A673 (cell line): Measurements from ENCODE around the gene KIAA0319L. TPM values are rescaled to one million over a fixed set of nuclear protein-coding genes. Genes with fewer than 3 reads are reported as not detected.

Experiments
- BruUV-seq: library from RNA; stranded (reverse); fragments of 400-500 nt; replicated peaks from 2 replicates; lab custom pipeline; 2021; lab: Mats Ljungman, UMichigan
- CTCF ChIA-PET: fragments of 300-600 bp; sonication (Branson Sonifier 250); formaldehyde crosslinking; loops from one replicate; lab custom pipeline; 2022; ENCODE audit warnings: antibody characterized with exemption; lab: Charles Lee
- POLR2A ChIA-PET: fragments of 300-600 bp; sonication (Branson Sonifier 250); formaldehyde crosslinking; loops from one replicate; lab custom pipeline; 2022; ENCODE audit warnings: antibody characterized with exemption; ENCODE audit not compliant: low non-redundant PET; lab: Charles Lee
- DNase-seq: peaks from one replicate; pipeline ENCODE4 v3.0.0-alpha.2; 2015; ENCODE audit warnings: low spot score
- H3K27ac ChIP-seq: fragments of 200-600 bp; sonication (generic); 2 replicates; pipeline ENCODE4 v1.5.1; 2016; ENCODE audit warnings: mixed run types, low read depth, mild to moderate bottlenecking, mixed read lengths, antibody characterized with exemption, low read length; ENCODE audit not compliant: poor library complexity, severe bottlenecking
- H3K27me3 ChIP-seq: fragments of 200-600 bp; sonication (generic); replicated peaks from 2 replicates; pipeline ENCODE4 v1.6.1; 2017; ENCODE audit warnings: mixed run types, low read depth, mild to moderate bottlenecking, mixed read lengths, antibody characterized with exemption, low read length; ENCODE audit not compliant: insufficient read depth, poor library complexity
- H3K36me3 ChIP-seq: fragments of 200-600 bp; sonication (generic); 2 replicates; pipeline ENCODE4 v1.6.1; 2016; ENCODE audit warnings: mixed run types, mild to moderate bottlenecking, mixed read lengths, antibody characterized with exemption, low read length; ENCODE audit not compliant: insufficient read depth, poor library complexity, severe bottlenecking
- H3K4me1 ChIP-seq: fragments of 200-600 bp; sonication (generic); 2 replicates; pipeline ENCODE4 v1.6.1; 2017; ENCODE audit warnings: mixed run types, mild to moderate bottlenecking, mixed read lengths, antibody characterized with exemption, low read length; ENCODE audit not compliant: insufficient read depth, poor library complexity, severe bottlenecking
- H3K4me3 ChIP-seq: fragments of 200-600 bp; sonication (generic); 2 replicates; pipeline ENCODE4 v1.5.1; 2016; ENCODE audit warnings: low read depth, mixed run types, mild to moderate bottlenecking, mixed read lengths, low read length; ENCODE audit not compliant: poor library complexity, severe bottlenecking
- H3K9me3 ChIP-seq: fragments of 200-600 bp; sonication (generic); 2 replicates; pipeline ENCODE4 v1.6.1; 2016; ENCODE audit warnings: mixed run types, low read depth, mild to moderate bottlenecking, mixed read lengths, antibody characterized with exemption, low read length; ENCODE audit not compliant: poor library complexity, severe bottlenecking
- CTCF ChIP-seq: fragments of 300-800, 200-600 bp; sonication (generic); conservative IDR thresholded peaks from 2 replicates; pipeline ENCODE4 v1.5.1; 2017; ENCODE audit warnings: low read depth, mild to moderate bottlenecking, antibody characterized with exemption, low read length, moderate library complexity, mixed read lengths
- EZH2 ChIP-seq: fragments of 200-600 bp; sonication (generic); IDR thresholded peaks from 2 replicates; pipeline ENCODE4 v1.6.1; 2017; ENCODE audit warnings: borderline replicate concordance, low read depth, mild to moderate bottlenecking, mixed read lengths, antibody characterized with exemption, low read length; ENCODE audit not compliant: poor library complexity, severe bottlenecking
- intact Hi-C: fragments of 100-400 bp; cut with micrococcal nuclease; formaldehyde crosslinking; loops from one replicate; pipeline ENCODE4 v1.10.0; 2022; ENCODE audit not compliant: unreplicated experiment
- total RNA-seq: library from RNA; stranded (reverse); gene quantifications from 2 replicates; pipeline ENCODE4 v1.2.3, GENCODE V29; 2021

Gene KIAA0319L
- total RNA-seq, 1 experiment from 2014 or later: 33.7 TPM

GRCh38 chr1:35442734-35443133 lies 114.5 kb downstream of the KIAA0319L start:
- Histone ChIP-seq H3K27ac (no peak overlapping the region), H3K4me3 (no peak overlapping the region), H3K27me3 (no peaks in the 10 kb centered on the region), H3K9me3 (no peaks in the 10 kb centered on the region), H3K36me3 (peaks cover 9% of the 10 kb centered on the region), H3K4me1 (no peaks in the 10 kb centered on the region)
- ChIA-PET POLR2A (no interaction called here), CTCF (no interaction called here)
- intact Hi-C loops: no loop called here
- DNase-seq: no peak
- no TSS peak for BruUV-seq
- no peak for TF ChIP-seq CTCF
- TF ChIP-seq EZH2: no peak

GRCh38 chr1:35441926-35442579 lies 115.2 kb downstream of the KIAA0319L start:
- intact Hi-C loops: no loop called here
- Histone ChIP-seq H3K27me3 (no peaks in the 10 kb centered on the region), H3K9me3 (no peaks in the 10 kb centered on the region), H3K36me3 (peaks cover 9% of the 10 kb centered on the region), H3K4me1 (no peaks in the 10 kb centered on the region), H3K27ac (no peak overlapping the region), H3K4me3 (no peak overlapping the region)
- TF ChIP-seq EZH2: no peak
- CTCF ChIA-PET: no interaction called here
- DNase-seq: no peak
- POLR2A ChIA-PET: no interaction called here
- no TSS peak for BruUV-seq

- BruUV-seq: no TSS peak
- CTCF ChIA-PET: no interaction called here
- POLR2A ChIA-PET: interaction anchor here (0.6 kb wide), 1 partner anchor 509 kb away, joined by 6 read pairs; no protein-coding TSS in a partner anchor
- no peak overlapping the region for H3K27ac ChIP-seq
- DNase-seq: no peak
- H3K36me3 ChIP-seq: peaks cover 9% of the 10 kb centered on the region
- TF ChIP-seq EZH2 (no peak), CTCF (no peak)
- H3K27me3 ChIP-seq: no peaks in the 10 kb centered on the region
- no peaks in the 10 kb centered on the region for H3K4me1 ChIP-seq
- no peak overlapping the region for H3K4me3 ChIP-seq
- H3K9me3 ChIP-seq: no peaks in the 10 kb centered on the region
- intact Hi-C loops: no loop called here
These were observed 117.6 kb downstream of the KIAA0319L start for GRCh38 chr1:35439626-35440025.

- no peaks in the 10 kb centered on the region for H3K4me1 ChIP-seq
- intact Hi-C loops: no loop called here
- ChIA-PET CTCF (no interaction called here), POLR2A (no interaction called here)
- peaks cover 9% of the 10 kb centered on the region for H3K36me3 ChIP-seq
- H3K27me3 ChIP-seq: no peaks in the 10 kb centered on the region
- TF ChIP-seq CTCF: no peak
- TF ChIP-seq EZH2: no peak
- no peak for DNase-seq
- no peak overlapping the region for H3K4me3 ChIP-seq
- no peaks in the 10 kb centered on the region for H3K9me3 ChIP-seq
- BruUV-seq: no TSS peak
- no peak overlapping the region for H3K27ac ChIP-seq
These were observed 120.0 kb downstream of the KIAA0319L start for GRCh38 chr1:35437200-35437599.
